GM12891 (cell line): ENCODE measurements around the gene STIL.

ENCODE experiments used
- POLR2A ChIP-seq: IDR thresholded peaks from 2 replicates; pipeline ENCODE4 v1.6.1; 2011; ENCODE audit warnings: low read depth, low read length, control low read depth
- SPI1 ChIP-seq: IDR thresholded peaks from 2 replicates; pipeline ENCODE4 v1.6.1; 2011; ENCODE audit warnings: low read depth, low read length, control low read depth
- TAF1 ChIP-seq: IDR thresholded peaks from 2 replicates; pipeline ENCODE4 v1.6.1; 2011; ENCODE audit warnings: low read depth, low read length, control low read depth

GRCh38 chr1:47351305-47351704 lies 37.4 kb upstream of the STIL start:
- no peak for TF ChIP-seq TAF1
- no peak for TF ChIP-seq SPI1
- TF ChIP-seq POLR2A: no peak
